NCI-H460 (cell line): Measurements from ENCODE around the gene GREM1. TPM values are rescaled to one million over a fixed set of nuclear protein-coding genes. Genes with fewer than 3 reads are reported as not detected.
A peak's percentile ranks its signal among the peaks of the same experiment; 100 is the strongest.

Experiments
- DNase-seq: peaks from one replicate; pipeline ENCODE4 v3.0.0-alpha.2; 2016; ENCODE audit warnings: low read depth; ENCODE audit errors: extremely low read depth
- polyA plus RNA-seq: library from polyadenylated mRNA; depleted of rRNA; stranded (reverse); fragments of >200 nt; gene quantifications from 2 replicates; pipeline ENCODE4 v1.2.3, GENCODE V29; 2014; cell fraction: nucleus; rRNA removed
- total RNA-seq: library from RNA; depleted of rRNA; stranded (reverse); fragments of >200 nt; shearing (Covaris generic); gene quantifications from 2 replicates; pipeline ENCODE4 v1.2.3, GENCODE V29; 2014; rRNA removed

The GREM1 gene
- total RNA-seq = not detected in 2 replicates
- not detected in 2 replicates for polyA plus RNA-seq

GRCh38 chr15:32717426-32718226 lies at the start of gene GREM1:
TSS of gene GREM1 (plus strand) at chr15:32718004. CDS start at chr15:32730691, 12,687 bp downstream.
- no peak for DNase-seq

GRCh38 chr15:32668942-32669341 lies 48.9 kb upstream of the GREM1 start:
- DNase-seq = no peak

GRCh38 chr15:32669896-32670611 lies 47.8 kb upstream of the GREM1 start:
- DNase-seq = no peak

- no peak for DNase-seq
Measured at GRCh38 chr15:32670623-32671022, 47.2 kb upstream of the GREM1 start.

GRCh38 chr15:32671339-32672325 lies 46.2 kb upstream of the GREM1 start:
- DNase-seq = no peak

- DNase-seq = no peak
Measured at GRCh38 chr15:32674681-32675080, 43.1 kb upstream of the GREM1 start.

- no peak for DNase-seq
Measured at GRCh38 chr15:32675466-32675865, 42.3 kb upstream of the GREM1 start.

GRCh38 chr15:32676169-32676568 lies 41.6 kb upstream of the GREM1 start:
- no peak for DNase-seq

GRCh38 chr15:32677238-32677750 lies 40.5 kb upstream of the GREM1 start:
- DNase-seq = no peak

GRCh38 chr15:32679298-32679690 lies 38.5 kb upstream of the GREM1 start:
- DNase-seq = no peak

- no peak for DNase-seq
Measured at GRCh38 chr15:32682569-32682968, 35.2 kb upstream of the GREM1 start.

- no peak for DNase-seq
Measured at GRCh38 chr15:32682977-32683630, 34.7 kb upstream of the GREM1 start.

GRCh38 chr15:32683906-32684584 lies 33.8 kb upstream of the GREM1 start:
- DNase-seq = no peak

GRCh38 chr15:32685576-32685975 lies 32.2 kb upstream of the GREM1 start:
- DNase-seq = no peak

- DNase-seq = no peak
Measured at GRCh38 chr15:32687556-32687955, 30.2 kb upstream of the GREM1 start.

- DNase-seq = peak; percentile 15
Measured at GRCh38 chr15:32688151-32688639, 29.6 kb upstream of the GREM1 start.

GRCh38 chr15:32690941-32691688 lies 26.7 kb upstream of the GREM1 start:
- no peak for DNase-seq

- DNase-seq = no peak
Measured at GRCh38 chr15:32691689-32692038, 26.1 kb upstream of the GREM1 start.

GRCh38 chr15:32692286-32692685 lies 25.5 kb upstream of the GREM1 start:
- DNase-seq = no peak
